ENCODE measurements around the gene MST1R. TPM values are rescaled to one million over a fixed set of nuclear protein-coding genes. Genes with fewer than 3 reads are reported as not detected.
"Not testable (repeated sequence)": the region's sequence is repeated elsewhere in the genome, so short reads cannot be mapped to it uniquely, and the experiment has no call there.

MST1R gene
- total RNA-seq, 4 donors from 2014 or later = 23.1 to 233 (median 146) TPM

- no peaks in the 10 kb centered on the region for H3K27me3 ChIP-seq
- no peak for TF ChIP-seq POLR2A (IDR thresholded peaks at IDR 0.05)
- TF ChIP-seq, protein P1, sequence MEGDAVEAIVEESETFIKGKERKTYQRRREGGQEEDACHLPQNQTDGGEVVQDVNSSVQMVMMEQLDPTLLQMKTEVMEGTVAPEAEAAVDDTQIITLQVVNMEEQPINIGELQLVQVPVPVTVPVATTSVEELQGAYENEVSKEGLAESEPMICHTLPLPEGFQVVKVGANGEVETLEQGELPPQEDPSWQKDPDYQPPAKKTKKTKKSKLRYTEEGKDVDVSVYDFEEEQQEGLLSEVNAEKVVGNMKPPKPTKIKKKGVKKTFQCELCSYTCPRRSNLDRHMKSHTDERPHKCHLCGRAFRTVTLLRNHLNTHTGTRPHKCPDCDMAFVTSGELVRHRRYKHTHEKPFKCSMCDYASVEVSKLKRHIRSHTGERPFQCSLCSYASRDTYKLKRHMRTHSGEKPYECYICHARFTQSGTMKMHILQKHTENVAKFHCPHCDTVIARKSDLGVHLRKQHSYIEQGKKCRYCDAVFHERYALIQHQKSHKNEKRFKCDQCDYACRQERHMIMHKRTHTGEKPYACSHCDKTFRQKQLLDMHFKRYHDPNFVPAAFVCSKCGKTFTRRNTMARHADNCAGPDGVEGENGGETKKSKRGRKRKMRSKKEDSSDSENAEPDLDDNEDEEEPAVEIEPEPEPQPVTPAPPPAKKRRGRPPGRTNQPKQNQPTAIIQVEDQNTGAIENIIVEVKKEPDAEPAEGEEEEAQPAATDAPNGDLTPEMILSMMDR (IDR thresholded peaks at IDR 0.05) = no peak
- no peaks in the 10 kb centered on the region for H3K36me3 ChIP-seq
- H3K4me1 ChIP-seq = peaks cover 0 to 12% (median 4%) of the 10 kb centered on the region in 4 donors
- no peaks in the 10 kb centered on the region for H3K9me3 ChIP-seq
- DNase-seq = no peak
- H3K4me3 ChIP-seq = no peak overlapping the region
- H3K27ac ChIP-seq = no peak overlapping the region
These were observed 33.4 kb upstream of the MST1R start for GRCh38 chr3:49937090-49937489.

GRCh38 chr3:49932281-49932680 lies 28.6 kb upstream of the MST1R start:
- H3K27ac ChIP-seq, H3K36me3 ChIP-seq, H3K9me3 ChIP-seq, H3K4me3 ChIP-seq, H3K27me3 ChIP-seq, DNase-seq: not testable (repeated sequence)
- H3K4me1 ChIP-seq = peaks cover 0 to 27% (median 9%) of the 10 kb centered on the region in 4 donors

GRCh38 chr3:49930922-49931321 lies 27.2 kb upstream of the MST1R start:
- Histone ChIP-seq H3K4me1 (peaks cover 0 to 28% (median 9%) of the 10 kb centered on the region in 4 donors), H3K9me3 (no peaks in the 10 kb centered on the region), H3K27ac (peak overlapping the region in 2 of 4 donors; percentile 89 to 96), H3K27me3 (no peaks in the 10 kb centered on the region), H3K4me3 (no peak overlapping the region), H3K36me3 (no peaks in the 10 kb centered on the region)
- no peak for DNase-seq
- no peak for TF ChIP-seq POLR2A (IDR thresholded peaks at IDR 0.05)
- TF ChIP-seq, protein P1 (IDR thresholded peaks at IDR 0.05) = no peak

DNA sequence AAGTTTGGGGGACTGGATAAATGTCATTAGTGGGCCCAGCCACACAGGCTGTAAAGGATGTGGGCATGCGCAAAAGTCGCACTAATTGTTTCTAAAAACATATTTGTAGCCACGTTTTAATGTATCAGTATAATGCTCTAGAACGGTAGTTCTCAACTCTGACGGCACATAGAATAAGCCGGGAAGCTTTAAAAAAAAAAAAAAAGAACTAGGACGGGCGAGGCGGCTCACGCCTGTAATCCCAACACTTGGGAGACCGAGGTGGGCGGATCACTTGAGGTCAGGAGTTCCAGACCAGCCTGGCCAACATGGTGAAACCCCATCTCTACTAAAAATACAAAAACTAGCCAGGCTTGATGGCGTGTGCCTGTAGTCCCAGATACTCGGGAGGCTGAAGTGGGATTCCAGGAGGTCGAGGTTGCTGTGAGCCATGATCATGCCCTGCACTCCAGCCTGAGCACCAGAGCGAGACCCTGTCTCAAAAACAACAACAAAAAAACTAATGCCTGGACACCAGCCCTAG lies 26.6 kb upstream of the MST1R start:
- Histone ChIP-seq H3K9me3 (no peaks in the 10 kb centered on the region), H3K27me3 (no peaks in the 10 kb centered on the region), H3K27ac (peak overlapping the region; percentile 78 to 96 (median 88)), H3K36me3 (no peaks in the 10 kb centered on the region), H3K4me3 (peak overlapping the region; percentile 84 to 97 (median 92)), H3K4me1 (peaks cover 0 to 28% (median 9%) of the 10 kb centered on the region in 4 donors)
- DNase-seq = no peak
- no peak for TF ChIP-seq POLR2A (IDR thresholded peaks at IDR 0.05)
- TF ChIP-seq, protein P1 (IDR thresholded peaks at IDR 0.05) = no peak

- peak within 1 kb of the TSS; percentile 84 to 97 (median 92) for H3K4me3 ChIP-seq
- TF ChIP-seq POLR2A (IDR thresholded peaks at IDR 0.05) = peak; percentile 70 to 83
- TF ChIP-seq, protein P1 (IDR thresholded peaks at IDR 0.05) = peak in 4 of 6 experiments; percentile 24 to 48 (median 27)
- no peaks in the 10 kb centered on the region for H3K36me3 ChIP-seq
- peak within 1 kb of the TSS; percentile 78 to 96 (median 88) for H3K27ac ChIP-seq
- no peaks in the 10 kb centered on the region for H3K9me3 ChIP-seq
- DNase-seq = peak; percentile 90 to 99 (median 98)
- no peaks in the 10 kb centered on the region for H3K27me3 ChIP-seq
- peaks cover 0 to 28% (median 9%) of the 10 kb centered on the region in 4 donors for H3K4me1 ChIP-seq
These were observed 25.9 kb upstream of the MST1R start, which contains the start of gene MON1A for GRCh38 chr3:49929291-49930167. Gene MON1A (minus strand): TSS chr3:49929811. CDS start chr3:49913346, 16,465 bp downstream.
